GM18861 (cell line): ENCODE measurements around the gene RHOA.
"Not testable (repeated sequence)": the region's sequence is repeated elsewhere in the genome, so short reads cannot be mapped to it uniquely, and the experiment has no call there.

Experiments
- ATAC-seq: cut with Tn5 transposase; IDR thresholded peaks from one replicate; pipeline ENCODE4 v1.9.1; 2021; ENCODE audit not compliant: unreplicated experiment

Gene RHOA

DNA sequence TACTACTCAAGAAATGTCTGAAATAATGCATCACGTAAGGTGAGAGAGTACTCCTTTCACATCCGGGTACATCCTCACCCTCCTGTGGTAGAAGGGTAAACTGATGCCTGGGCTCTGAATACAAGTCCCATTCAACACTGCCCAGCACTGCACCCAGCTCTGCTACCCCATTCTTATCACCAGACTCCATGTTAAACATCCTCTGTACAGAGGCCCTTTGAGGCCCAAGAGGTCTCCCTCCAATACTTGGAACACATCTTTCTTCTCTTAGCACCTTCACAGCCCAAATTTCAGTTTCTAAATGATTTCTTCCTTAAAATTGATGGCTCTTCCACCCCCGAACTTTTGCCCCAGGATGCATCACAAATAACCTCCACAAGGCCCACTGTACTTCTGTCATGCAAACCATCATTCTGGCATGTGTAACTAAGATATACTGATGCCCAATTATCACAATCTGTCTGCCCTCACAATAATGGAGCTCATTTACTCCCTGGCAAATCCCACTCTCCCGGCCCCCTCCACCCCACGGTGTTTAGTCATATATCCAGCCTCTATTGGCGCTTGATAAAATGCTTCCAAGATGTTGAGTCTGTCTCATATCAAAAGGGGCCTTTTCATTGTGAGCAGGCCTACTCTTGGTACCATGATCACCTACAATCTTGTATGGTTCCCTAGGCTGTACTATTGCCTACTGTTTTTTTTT, 41.0 kb downstream of the RHOA start:
- ATAC-seq, result no peak

- ATAC-seq, result no peak
Measured at GRCh38 chr3:49362561-49362960, 49.2 kb downstream of the RHOA start.

GRCh38 chr3:49359623-49360022, 52.2 kb downstream of the RHOA start:
- no peak for ATAC-seq

DNA sequence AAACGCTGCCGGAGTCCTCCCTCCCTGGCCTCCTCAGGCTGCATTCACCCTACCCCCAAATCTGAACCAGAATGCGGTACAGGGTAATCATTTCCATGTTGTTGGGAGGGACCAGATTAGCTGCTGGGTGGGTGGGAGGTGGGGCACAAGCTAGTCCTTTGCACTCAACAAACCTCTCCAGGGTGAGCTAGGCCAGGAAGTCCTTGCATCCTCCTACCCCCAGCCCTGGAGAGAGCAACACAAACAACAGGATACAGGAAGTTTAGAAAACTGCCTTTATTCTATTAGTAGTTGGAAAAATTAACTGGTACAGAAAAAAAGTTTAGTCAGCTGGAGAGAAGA, 52.9 kb downstream of the RHOA start:
- ATAC-seq, result no peak

- ATAC-seq, result peak; percentile 79
Measured at GRCh38 chr3:49358217-49358883, 53.4 kb downstream of the RHOA start, which contains the start of gene GPX1. TSS of gene GPX1 (minus strand) at chr3:49358353. CDS start at chr3:49358278, 75 bp downstream.

GRCh38 chr3:49357443-49358216, 54.1 kb downstream of the RHOA start:
- peak; percentile 9 for ATAC-seq

- ATAC-seq, result not testable (repeated sequence)
Measured at GRCh38 chr3:49357095-49357442, 54.7 kb downstream of the RHOA start.

DNA sequence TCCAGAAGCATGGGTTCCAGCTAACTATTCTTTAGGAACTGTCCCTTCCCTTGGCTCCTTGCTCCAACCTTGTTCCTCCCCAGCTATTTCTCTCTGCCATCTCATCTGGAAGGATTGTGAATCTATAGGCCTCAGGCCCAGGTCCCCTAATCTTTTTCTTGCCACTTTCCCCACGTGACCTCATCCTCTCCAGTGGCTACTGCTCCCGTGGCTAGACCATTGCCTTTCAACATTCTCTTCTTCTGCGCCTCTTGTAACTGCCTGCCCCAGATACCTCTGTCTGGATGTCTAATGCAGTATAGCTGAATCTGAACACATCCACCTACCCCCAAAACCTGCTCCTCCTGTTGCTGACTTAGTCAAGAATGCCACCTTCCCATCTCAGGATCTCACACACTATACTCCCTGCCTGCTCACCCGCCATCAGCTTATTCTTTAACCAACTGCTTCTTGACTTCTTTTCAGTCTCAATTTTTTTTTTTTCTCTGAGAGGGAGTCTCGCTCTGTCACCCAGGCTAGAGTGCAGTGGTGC, 58.8 kb downstream of the RHOA start:
- no peak for ATAC-seq

GRCh38 chr3:49352281-49352680, 59.5 kb downstream of the RHOA start:
- no peak for ATAC-seq

- no peak for ATAC-seq
Measured at GRCh38 chr3:49351521-49352011, 60.2 kb downstream of the RHOA start.

DNA sequence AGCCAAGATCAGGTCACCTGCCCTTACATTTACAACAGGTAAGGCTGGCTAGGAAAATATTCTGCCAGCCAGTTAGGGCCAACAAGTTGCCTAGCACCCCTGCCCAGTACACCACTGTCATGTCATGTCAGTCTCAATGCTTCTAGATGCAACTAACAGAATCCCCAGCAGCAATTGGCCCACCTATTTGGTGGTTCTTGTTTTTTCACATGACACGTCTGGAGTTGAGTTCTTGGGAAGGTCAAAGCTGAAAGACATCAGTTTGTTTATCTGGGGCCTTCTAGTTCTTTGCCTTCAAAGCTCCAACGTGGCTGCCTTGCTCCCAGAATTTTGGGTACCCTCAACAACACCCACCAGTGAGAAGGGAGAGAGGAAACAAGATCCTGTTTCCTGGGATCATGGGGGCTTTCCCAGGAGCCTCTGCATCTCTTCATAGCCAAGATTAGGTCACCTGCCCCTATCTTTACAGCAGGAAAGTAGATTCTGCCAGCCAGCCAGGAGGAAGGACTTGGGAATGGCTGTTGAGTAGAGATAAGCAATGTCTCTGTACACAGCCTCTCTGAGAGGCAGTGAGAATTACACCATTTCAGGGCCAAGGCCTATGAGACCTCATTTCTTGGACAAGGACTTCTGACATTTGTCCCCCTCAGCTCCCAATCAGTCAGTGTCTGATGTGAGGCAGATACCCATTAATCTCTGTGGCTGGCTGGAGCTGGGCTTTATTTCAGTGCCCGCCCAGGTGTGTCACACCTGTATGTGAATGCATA, 62.2 kb downstream of the RHOA start:
- ATAC-seq, result no peak

GRCh38 chr3:49348361-49348760, 63.4 kb downstream of the RHOA start:
- ATAC-seq, result not testable (repeated sequence)

GRCh38 chr3:49346797-49347251, 65.0 kb downstream of the RHOA start:
- ATAC-seq, result no peak

DNA sequence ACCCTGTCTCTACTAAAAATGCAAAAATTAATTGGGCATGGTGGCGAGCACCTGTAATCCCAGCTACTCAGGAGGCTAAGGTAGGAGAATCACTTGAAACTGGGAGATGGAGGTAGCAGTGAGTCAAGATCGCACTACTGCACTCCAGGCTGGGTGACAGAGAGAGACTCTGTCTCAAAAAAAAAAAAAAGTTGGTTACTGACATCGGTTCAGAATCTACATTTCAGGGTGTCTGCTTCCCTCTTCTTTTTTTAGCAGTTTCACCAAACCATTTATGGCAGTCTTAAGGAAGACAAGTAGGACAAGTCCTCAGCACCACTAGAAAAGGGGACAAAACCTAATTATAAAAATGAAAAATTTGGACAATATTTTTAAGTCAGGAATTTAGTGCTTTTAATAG, 68.6 kb downstream of the RHOA start:
- no peak for ATAC-seq

DNA sequence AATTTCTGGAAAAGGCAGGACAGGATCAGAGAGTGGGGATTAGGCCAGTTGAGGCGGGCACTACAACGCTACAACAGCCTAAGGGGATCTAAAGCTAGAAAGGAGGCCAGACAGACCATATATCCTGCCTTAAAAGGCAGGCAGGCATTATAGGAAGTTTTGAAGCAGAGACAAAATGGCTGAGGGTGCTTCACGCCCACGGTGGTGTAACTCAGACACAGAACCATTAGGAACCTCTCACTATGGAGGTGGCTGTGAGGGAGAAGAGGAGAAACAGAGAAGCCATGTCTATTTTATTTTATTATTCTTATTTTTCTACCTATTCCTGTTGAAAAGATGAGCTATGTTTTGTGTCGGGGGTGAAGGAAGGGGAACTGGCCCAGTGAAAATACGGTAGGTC, 69.8 kb downstream of the RHOA start:
- ATAC-seq, result no peak

DNA sequence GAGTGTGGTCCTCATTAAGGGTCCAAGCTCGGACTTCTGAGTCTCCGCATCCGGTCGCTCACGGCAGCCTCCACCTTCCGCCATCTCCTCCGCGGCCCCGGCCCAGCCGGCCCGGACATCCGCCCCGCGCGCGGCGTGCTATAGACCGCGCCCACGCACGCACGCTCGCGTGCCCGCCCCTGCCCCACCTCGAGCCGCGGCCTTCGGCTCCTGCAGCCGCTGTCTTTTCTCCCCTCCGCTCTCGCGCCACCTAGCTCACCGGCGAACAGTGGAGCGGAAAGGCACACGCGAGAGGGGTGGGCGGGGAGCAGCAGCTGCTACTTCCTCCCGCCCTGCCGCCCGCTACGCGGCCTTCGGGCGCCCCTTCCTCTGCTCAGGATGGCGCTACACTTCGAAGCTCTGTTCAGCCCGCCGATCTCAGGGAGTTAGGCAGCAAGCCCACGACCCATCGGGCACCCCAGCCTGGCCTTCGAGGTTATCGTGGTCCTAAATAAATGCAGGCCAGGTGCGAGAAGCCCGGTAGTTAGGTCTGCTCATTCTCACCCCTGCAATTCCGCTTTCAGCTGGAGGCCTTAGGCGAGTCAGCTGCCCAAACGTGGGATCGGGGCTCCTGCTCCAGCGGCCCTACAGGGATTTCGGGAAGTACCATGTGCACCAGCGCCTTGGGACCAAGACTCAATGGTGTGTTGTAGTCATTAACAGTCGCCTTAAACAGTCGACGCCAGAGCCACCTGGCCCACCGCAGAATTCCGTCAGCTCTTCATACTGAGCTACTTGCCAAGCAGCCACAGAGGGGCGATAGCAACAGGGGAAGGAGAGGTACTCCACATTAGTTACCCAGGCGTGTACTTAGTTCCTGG, 71.6 kb downstream of the RHOA start, which contains the start of gene USP4:
TSS of gene USP4 (minus strand) at position 113 of the 860 bp plus-strand sequence. CDS start at position 84, 29 bp downstream.
- peak; percentile 67 for ATAC-seq

DNA sequence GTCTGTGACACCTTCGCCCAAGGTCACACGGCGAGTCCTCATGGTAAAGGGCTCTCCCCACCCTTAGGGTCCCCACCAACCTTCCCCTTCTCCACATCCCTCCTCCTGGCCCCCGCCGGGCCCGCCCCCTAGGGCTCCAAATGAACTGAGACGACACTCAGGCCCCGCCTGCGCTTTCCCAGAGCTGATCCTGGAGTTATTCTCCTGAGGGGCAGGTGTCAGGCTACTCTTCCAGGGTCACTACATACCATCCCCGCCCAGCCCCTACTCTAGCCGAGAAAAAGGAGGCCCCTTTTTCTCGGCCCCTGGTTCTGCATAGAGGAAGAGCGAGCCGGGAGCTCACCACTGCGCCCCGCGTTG, 72.2 kb downstream of the RHOA start:
- ATAC-seq, result no peak

- ATAC-seq, result no peak
Measured at GRCh38 chr3:49333916-49334633, 77.7 kb downstream of the RHOA start.

- ATAC-seq, result no peak
Measured at GRCh38 chr3:49333091-49333490, 78.7 kb downstream of the RHOA start.
